Esophagus (tissue), 2 donors: ENCODE results near the gene AKAP9. TPM values are rescaled to one million over a fixed set of nuclear protein-coding genes. Genes with fewer than 3 reads are reported as not detected.
"Not testable (repeated sequence)": the region's sequence is repeated elsewhere in the genome, so short reads cannot be mapped to it uniquely, and the experiment has no call there.

Experiments
- H3K27ac ChIP-seq, 2 donors: one replicate each; pipeline ENCODE4 v1.5.1; 2013; ENCODE audit warnings: low read depth in 2 of 2, mild to moderate bottlenecking in 2 of 2, inconsistent platforms in 1 of 2, low read length in 1 of 2, moderate library complexity in 1 of 2
- H3K27me3 ChIP-seq, 2 donors: one replicate each; pipeline ENCODE4 v1.6.1; 2013; ENCODE audit warnings: low read length in 2 of 2, control low read depth in 1 of 2, mild to moderate bottlenecking in 1 of 2; ENCODE audit not compliant: insufficient read depth in 2 of 2, control insufficient read depth in 1 of 2
- H3K36me3 ChIP-seq, 2 donors: one replicate each; pipeline ENCODE4 v1.6.1; 2013; ENCODE audit warnings: low read length in 1 of 2; ENCODE audit not compliant: control insufficient read depth in 2 of 2, insufficient read depth in 2 of 2
- H3K4me1 ChIP-seq, 2 donors: one replicate each; pipeline ENCODE4 v1.6.1; 2013; ENCODE audit warnings: low read length in 1 of 2; ENCODE audit not compliant: control insufficient read depth in 2 of 2, insufficient read depth in 2 of 2
- H3K4me3 ChIP-seq, 2 donors: one replicate each; pipeline ENCODE4 v1.5.1; 2013; ENCODE audit warnings: low read length in 2 of 2, mild to moderate bottlenecking in 2 of 2, low read depth in 1 of 2, moderate library complexity in 1 of 2
- H3K9me3 ChIP-seq, 2 donors: one replicate each; pipeline ENCODE4 v1.6.1; 2013; ENCODE audit warnings: mild to moderate bottlenecking in 2 of 2, low read depth in 1 of 2, low read length in 1 of 2, moderate library complexity in 1 of 2; ENCODE audit not compliant: control insufficient read depth in 2 of 2, insufficient read depth in 1 of 2
- WGBS, 2 donors: extraction: QIAGEN DNeasy Blood & Tissue Kit; methylation state at CpG; one replicate each; pipeline ENCODE4 v1.1.7; 2013; 5-methylcytosine and 5-hydroxymethylcytosine counted together
- polyA plus RNA-seq, 2 donors: library from polyadenylated mRNA; stranded (reverse); fragments of 200-250 nt; gene quantifications; one replicate each; pipeline ENCODE4 v1.2.3, GENCODE V29; 2013
- donor health status: healthy with polysubstance abuse.
- donor health status: Bipolar disorder and iron deficiency.

Gene AKAP9
- polyA plus RNA-seq, 2 donors: 15.8 to 16.7 TPM

DNA sequence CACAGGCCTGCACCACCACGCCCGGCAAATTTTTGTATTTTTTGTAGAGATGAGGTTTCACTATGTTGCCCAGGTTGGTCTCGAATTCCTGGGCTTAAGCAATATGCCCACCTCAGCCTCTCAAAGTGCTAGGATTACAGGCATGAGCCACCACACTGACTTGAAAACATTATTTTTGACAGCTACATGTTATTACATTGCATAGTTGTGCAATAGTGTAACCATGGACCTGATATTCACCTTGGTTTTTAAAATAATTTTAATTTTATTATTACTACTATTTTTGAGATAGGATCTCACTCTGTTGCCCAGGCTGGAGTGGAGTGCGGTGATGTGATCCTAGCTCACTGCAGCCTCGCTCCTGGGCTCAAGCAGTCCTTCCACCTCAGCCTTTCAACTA, 18.4 kb downstream of the AKAP9 start:
- no peaks in the 10 kb centered on the region for H3K27me3 ChIP-seq
- no peak overlapping the region for H3K4me3 ChIP-seq
- H3K27ac ChIP-seq: no peak overlapping the region
- no peaks in the 10 kb centered on the region for H3K9me3 ChIP-seq
- no peaks in the 10 kb centered on the region for H3K4me1 ChIP-seq
- 68 to 71% methylated on average over 5 of the region's 5 CpGs for WGBS, 2 donors
- H3K36me3 ChIP-seq: no peaks in the 10 kb centered on the region

DNA sequence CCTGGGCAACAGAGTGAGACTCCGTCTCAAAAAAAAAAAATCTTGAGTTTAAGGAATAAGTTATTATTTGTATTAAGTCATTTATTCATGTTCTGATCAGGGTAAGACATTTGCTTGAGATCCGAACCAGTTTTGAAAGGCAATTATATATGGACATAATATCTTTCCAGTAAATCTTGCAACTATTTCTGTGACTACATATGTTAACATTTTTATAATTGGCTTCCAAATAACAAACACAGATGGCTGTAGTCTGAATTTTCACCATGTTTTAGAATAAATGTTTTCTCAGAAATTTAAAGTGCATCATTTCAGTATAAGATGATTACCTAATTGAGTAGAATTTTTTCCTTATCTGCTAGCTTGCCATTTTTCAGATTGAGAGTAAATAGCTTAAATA, 21.2 kb downstream of the AKAP9 start:
- Histone ChIP-seq H3K9me3 (no peaks in the 10 kb centered on the region), H3K4me1 (no peaks in the 10 kb centered on the region), H3K27me3 (no peaks in the 10 kb centered on the region), H3K36me3 (no peaks in the 10 kb centered on the region), H3K27ac (no peak overlapping the region), H3K4me3 (no peak overlapping the region)
- WGBS, 2 donors: 96 to 99% methylated on average over 2 of the region's 2 CpGs

DNA sequence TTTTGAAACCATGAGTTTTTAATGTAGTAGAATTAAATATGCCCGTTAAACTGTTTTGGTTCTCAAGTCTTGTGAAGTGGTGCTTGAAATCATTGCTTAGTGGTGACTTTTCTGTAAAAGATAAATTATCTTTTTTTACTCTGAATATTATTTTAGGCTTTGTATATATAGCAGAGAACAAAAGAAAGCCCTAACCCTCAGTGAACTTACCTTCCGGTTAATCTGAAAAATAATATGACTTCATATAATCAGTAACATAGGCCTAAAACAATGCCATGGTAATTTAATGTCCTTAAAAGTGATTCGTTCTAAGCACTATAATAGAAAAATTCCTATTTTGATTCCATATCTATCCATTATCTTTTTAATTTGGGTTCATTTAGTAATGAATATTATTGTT, 21.8 kb downstream of the AKAP9 start:
- Histone ChIP-seq H3K27me3 (no peaks in the 10 kb centered on the region), H3K4me1 (no peaks in the 10 kb centered on the region), H3K27ac (no peak overlapping the region), H3K9me3 (no peaks in the 10 kb centered on the region), H3K36me3 (no peaks in the 10 kb centered on the region), H3K4me3 (no peak overlapping the region)
- 92 to 98% methylated on average over 3 of the region's 3 CpGs for WGBS, 2 donors

DNA sequence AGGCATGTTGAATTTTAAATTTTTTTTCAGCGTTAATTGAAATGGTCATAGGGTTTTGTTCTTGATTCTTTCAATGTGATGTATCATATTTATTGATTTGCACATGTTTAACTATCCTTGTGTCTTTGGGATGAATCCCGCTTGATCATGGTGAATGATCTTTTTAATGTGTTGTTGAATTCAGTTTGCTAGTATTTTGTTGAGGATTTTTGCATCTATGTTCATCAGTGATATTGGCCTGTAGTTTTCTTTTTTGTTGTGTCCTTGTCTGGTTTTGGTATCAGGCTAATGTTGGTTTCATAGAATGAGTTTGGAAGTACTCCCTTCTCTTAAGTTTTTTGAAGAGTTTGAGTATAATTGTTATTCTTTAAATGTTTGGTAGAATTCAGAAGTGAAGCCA, 26.9 kb downstream of the AKAP9 start:
- WGBS, 2 donors: 97 to 98% methylated on average over 2 of the region's 2 CpGs
- H3K27ac ChIP-seq, H3K4me1 ChIP-seq, H3K36me3 ChIP-seq, H3K27me3 ChIP-seq, H3K9me3 ChIP-seq, H3K4me3 ChIP-seq: not testable (repeated sequence)

DNA sequence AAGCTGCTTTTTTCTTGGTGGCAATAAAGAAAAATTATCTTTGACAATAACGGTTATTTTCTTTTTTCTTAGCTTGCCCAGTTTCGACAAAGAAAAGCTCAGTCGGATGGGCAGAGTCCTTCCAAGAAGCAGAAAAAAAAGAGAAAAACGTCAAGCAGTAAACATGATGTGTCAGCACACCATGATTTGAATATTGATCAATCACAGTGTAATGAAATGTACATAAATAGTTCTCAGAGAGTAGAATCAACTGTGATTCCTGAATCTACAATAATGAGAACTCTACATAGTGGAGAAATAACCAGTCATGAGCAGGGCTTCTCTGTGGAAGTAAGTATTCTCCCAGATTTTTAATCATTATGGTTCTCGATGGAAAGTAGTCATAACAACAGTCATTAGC, 33.0 kb downstream of the AKAP9 start:
- peaks cover 0 to 10% of the 10 kb centered on the region in 2 donors for H3K36me3 ChIP-seq
- no peaks in the 10 kb centered on the region for H3K27me3 ChIP-seq
- H3K9me3 ChIP-seq: no peaks in the 10 kb centered on the region
- H3K27ac ChIP-seq: no peak overlapping the region
- no peak overlapping the region for H3K4me3 ChIP-seq
- 81 to 84% methylated on average over 5 of the region's 5 CpGs for WGBS, 2 donors
- H3K4me1 ChIP-seq: no peaks in the 10 kb centered on the region

DNA sequence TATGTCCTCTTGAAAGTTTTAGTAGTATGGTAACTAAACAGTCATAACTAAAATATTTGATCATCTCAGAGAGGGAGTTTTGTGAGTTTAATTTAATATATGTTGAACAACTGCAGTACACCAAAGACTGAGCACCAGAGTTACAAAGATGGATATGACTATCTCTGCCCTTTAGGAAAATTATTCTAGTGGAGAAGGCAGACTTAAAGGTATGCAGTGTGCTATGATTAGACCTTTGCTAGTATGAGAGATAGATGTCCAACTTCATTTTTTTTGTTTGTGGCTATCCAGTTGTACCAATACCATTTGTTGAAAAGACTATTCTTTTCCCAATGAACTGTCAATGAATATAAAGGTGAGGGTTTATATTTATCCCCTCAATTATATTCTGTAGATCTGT, 33.4 kb downstream of the AKAP9 start:
- Histone ChIP-seq H3K36me3 (peaks cover 0 to 10% of the 10 kb centered on the region in 2 donors), H3K4me1 (no peaks in the 10 kb centered on the region), H3K27me3 (no peaks in the 10 kb centered on the region), H3K9me3 (no peaks in the 10 kb centered on the region), H3K27ac (no peak overlapping the region), H3K4me3 (no peak overlapping the region)

DNA sequence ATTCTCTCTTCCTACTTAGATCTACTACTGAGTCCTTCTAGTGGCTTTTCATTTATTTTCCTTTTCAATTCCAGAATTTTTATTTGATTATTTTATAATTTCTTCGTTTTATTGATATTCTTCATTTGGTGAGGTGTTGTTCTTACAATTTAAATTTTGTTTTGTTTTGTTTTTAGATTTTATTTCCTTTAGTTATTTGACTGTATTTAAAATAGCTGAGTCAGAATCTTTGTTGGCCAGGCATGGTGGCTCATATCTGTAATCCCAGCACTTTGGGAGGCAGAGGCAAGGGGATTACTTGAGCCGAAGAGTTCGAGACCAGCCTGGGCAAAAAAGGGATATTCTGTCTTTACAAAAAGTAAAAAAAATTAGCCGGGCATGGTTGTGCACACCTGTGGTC, 36.1 kb downstream of the AKAP9 start:
- no peaks in the 10 kb centered on the region for H3K4me1 ChIP-seq

DNA sequence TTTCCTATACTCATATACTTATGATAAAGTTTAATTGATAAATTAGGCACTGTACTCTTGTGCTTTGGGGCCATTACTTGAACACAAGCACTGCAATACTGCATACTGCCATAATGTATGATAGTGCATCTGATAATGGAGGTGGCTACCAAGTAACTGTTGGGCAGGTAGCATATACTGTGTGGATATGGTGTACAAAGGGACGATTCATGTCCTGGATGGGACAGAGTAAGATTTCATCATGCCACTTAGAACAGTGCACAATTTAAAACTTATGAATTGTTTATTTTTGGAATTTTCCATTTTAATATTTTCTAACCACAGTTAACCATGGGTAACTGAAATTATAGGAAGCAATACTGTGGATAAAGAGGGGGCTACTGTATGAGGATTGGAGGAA, 38.9 kb downstream of the AKAP9 start:
- no peaks in the 10 kb centered on the region for H3K9me3 ChIP-seq
- H3K27ac ChIP-seq: no peak overlapping the region
- WGBS, 2 donors: 91 to 94% methylated on average over 1 of the region's 1 CpG
- H3K4me3 ChIP-seq: no peak overlapping the region
- H3K4me1 ChIP-seq: no peaks in the 10 kb centered on the region
- H3K27me3 ChIP-seq: no peaks in the 10 kb centered on the region
- H3K36me3 ChIP-seq: peaks cover 0 to 10% of the 10 kb centered on the region in 2 donors

More for the DNA sequence above, 36.1 kb downstream of the AKAP9 start:
- WGBS, 2 donors: 95 to 97% methylated on average over 4 of the region's 4 CpGs
- no peaks in the 10 kb centered on the region for H3K9me3 ChIP-seq
- H3K36me3 ChIP-seq: peaks cover 0 to 10% of the 10 kb centered on the region in 2 donors
- H3K27me3 ChIP-seq: no peaks in the 10 kb centered on the region
- H3K4me3 ChIP-seq: no peak overlapping the region
- H3K27ac ChIP-seq: no peak overlapping the region

DNA sequence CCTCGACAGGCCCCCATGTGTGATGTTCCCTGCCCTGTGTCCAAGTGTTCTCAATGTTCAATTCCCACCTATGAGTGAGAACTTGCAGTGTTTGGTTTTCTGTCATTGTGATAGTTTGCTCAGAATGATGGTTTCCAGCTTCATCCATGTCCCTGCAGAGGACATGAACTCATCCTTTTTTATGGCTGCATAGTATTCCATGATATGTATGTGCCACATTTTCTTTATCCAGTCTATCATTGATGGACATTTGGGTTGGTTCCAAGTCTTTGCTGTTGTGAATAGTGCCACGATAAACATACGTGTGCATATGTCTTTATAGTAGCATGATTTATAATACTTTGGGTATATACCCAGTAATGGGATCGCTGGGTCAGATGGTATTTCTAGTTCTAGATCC, 41.7 kb downstream of the AKAP9 start:
- H3K4me1 ChIP-seq, H3K27me3 ChIP-seq, H3K4me3 ChIP-seq, H3K9me3 ChIP-seq, H3K27ac ChIP-seq, H3K36me3 ChIP-seq: not testable (repeated sequence)
- 99 to 100% methylated on average over 4 of the region's 4 CpGs for WGBS, 2 donors

DNA sequence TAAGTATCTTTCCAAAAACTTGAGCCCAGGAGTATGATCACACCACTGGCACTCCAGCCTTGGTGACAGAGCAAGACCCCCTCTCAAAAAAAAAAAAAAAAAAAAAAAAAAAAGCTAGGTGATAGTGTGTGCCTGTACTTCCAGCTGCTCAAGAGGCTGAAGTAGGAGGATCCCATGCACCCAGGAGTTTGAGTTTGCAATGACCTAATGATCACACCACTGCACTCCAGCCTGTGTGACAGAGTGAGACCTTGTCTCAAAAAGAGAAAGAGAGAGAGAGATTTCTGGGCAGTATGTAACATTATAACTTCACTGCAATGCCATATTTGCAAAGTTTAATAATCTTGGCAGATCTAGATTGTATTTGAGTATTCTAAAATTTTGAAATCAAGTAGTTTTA, 47.6 kb downstream of the AKAP9 start:
- H3K4me3 ChIP-seq: no peak overlapping the region
- no peaks in the 10 kb centered on the region for H3K9me3 ChIP-seq
- H3K27ac ChIP-seq: no peak overlapping the region
- H3K27me3 ChIP-seq: no peaks in the 10 kb centered on the region
- H3K36me3 ChIP-seq: no peaks in the 10 kb centered on the region
- H3K4me1 ChIP-seq: no peaks in the 10 kb centered on the region
